Cardiac muscle cell (in vitro differentiated cells and primary cell): ENCODE measurements around the gene IL17D. TPM values are rescaled to one million over a fixed set of nuclear protein-coding genes. Genes with fewer than 3 reads are reported as not detected.
"Not testable (repeated sequence)": the region's sequence is repeated elsewhere in the genome, so short reads cannot be mapped to it uniquely, and the experiment has no call there.

Source experiments
- DNase-seq, 2 donors: peaks; one replicate each; pipeline versions ENCODE4 v3.0.0 to v3.0.0-alpha.2; 2010 to 2017; ENCODE audit warnings: low read depth in 1 of 2, low spot score in 1 of 2
- H3K27ac ChIP-seq: fragments of 200-600 bp; sonication (generic); 2 replicates; pipeline ENCODE4 v1.5.1; 2016
- H3K27me3 ChIP-seq: fragments of 200-600 bp; sonication (generic); 2 replicates; pipeline ENCODE4 v1.6.0; 2016; ENCODE audit warnings: control low read depth
- H3K36me3 ChIP-seq: fragments of 200-600 bp; sonication (generic); 2 replicates; pipeline ENCODE4 v1.5.1; 2016; ENCODE audit warnings: control low read depth
- H3K4me1 ChIP-seq: fragments of 200-600 bp; sonication (generic); 2 replicates; pipeline ENCODE4 v1.8.1; 2017; ENCODE audit warnings: low read depth, mild to moderate bottlenecking, mixed run types
- H3K4me3 ChIP-seq: fragments of 200-600 bp; sonication (generic); 2 replicates; pipeline ENCODE4 v1.5.1; 2016; ENCODE audit warnings: mild to moderate bottlenecking
- H3K9me3 ChIP-seq: fragments of 200-600 bp; sonication (generic); 2 replicates; pipeline ENCODE4 v1.5.1; 2017; ENCODE audit warnings: low read depth, mild to moderate bottlenecking, control low read depth
- polyA plus RNA-seq: library from polyadenylated mRNA; unstranded; fragments of >200 nt; fragmentation: Nextera tagmentation; extraction: Ambion mirVana; gene quantifications from 2 replicates; pipeline ENCODE4 v1.2.1, GENCODE V29; 2016
- total RNA-seq: library from RNA; depleted of rRNA; stranded (reverse); fragments of >200 nt; gene quantifications from 2 replicates; pipeline ENCODE4 v1.2.3, GENCODE V29; 2016
- TF ChIP-seq, protein P1 (sequence below): IDR thresholded peaks from 2 replicates; pipeline ENCODE4 v1.5.1; 2012; ENCODE audit warnings: low read depth, mild to moderate bottlenecking, low read length

The IL17D gene
- total and polyA plus RNA-seq, 2 experiments from 2014 or later: 30.4 to 118 TPM

DNA sequence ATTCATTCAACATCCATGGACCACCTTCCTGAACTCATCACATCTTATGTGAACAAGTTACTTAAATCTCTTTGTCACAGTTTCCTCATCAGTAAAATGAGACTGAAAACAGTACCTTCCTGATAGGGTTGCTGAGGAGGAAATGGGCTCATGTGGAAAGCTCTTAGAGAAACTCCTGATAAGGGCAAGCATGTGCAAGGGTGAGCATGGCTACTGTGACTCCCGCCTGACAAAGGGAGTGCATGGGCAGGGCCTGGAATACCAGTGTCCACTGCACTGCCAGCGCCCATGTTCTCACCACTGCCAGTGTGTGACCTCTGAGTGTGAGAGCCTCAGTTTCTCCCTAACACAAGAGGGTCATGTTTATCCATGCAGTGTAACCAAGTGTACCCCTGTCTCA is 27.3 kb upstream of the IL17D start:
- Histone ChIP-seq H3K27ac (no peak overlapping the region), H3K4me1 (peaks cover 18% of the 10 kb centered on the region), H3K4me3 (no peak overlapping the region), H3K36me3 (no peaks in the 10 kb centered on the region), H3K9me3 (no peaks in the 10 kb centered on the region), H3K27me3 (no peaks in the 10 kb centered on the region)
- TF ChIP-seq, protein P1, sequence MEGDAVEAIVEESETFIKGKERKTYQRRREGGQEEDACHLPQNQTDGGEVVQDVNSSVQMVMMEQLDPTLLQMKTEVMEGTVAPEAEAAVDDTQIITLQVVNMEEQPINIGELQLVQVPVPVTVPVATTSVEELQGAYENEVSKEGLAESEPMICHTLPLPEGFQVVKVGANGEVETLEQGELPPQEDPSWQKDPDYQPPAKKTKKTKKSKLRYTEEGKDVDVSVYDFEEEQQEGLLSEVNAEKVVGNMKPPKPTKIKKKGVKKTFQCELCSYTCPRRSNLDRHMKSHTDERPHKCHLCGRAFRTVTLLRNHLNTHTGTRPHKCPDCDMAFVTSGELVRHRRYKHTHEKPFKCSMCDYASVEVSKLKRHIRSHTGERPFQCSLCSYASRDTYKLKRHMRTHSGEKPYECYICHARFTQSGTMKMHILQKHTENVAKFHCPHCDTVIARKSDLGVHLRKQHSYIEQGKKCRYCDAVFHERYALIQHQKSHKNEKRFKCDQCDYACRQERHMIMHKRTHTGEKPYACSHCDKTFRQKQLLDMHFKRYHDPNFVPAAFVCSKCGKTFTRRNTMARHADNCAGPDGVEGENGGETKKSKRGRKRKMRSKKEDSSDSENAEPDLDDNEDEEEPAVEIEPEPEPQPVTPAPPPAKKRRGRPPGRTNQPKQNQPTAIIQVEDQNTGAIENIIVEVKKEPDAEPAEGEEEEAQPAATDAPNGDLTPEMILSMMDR: no peak
- DNase-seq: no peak

DNA sequence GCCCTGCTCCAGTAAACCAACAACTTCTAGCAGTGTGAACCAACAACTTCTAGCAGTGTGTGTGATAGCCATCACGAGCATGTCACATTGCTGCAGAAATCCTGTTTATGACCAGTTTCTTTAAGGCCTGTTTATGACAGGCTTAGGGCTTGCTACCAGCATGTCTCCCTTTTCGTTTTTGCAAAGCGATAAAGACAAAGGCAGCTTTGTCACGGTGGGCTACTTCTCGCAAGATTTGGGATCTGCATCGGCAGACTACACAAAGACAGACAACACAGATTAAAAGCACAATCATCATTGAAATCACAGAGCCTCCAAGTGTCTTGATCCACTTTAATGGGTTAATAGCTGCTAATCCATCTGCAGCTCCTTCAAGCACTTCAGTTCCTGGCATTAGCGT is 24.9 kb upstream of the IL17D start:
- not testable (repeated sequence) for H3K9me3 ChIP-seq, H3K36me3 ChIP-seq, DNase-seq, H3K27ac ChIP-seq, H3K27me3 ChIP-seq, H3K4me3 ChIP-seq
- H3K4me1 ChIP-seq: peaks cover 18% of the 10 kb centered on the region

DNA sequence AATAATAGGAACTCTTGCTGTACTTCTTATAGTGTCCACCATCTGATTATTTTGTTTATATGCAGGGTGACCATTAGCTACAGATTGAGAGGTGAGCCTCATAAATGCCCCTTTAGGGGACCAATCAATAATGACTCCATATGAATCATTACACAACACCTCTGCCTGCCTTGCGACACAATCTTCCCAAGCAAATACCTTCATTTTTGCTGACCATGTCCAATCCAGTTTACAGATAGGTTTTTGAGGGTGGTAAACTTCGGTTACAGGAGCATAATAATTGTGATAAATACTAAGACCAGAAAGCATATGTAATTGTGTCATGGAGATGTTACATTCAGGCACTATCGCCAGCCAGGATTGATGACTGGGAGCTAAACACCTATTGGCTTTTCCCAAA is 23.6 kb upstream of the IL17D start:
- H3K9me3 ChIP-seq: no peaks in the 10 kb centered on the region
- TF ChIP-seq, protein P1: no peak
- H3K27me3 ChIP-seq: no peaks in the 10 kb centered on the region
- peaks cover 18% of the 10 kb centered on the region for H3K4me1 ChIP-seq
- no peak overlapping the region for H3K4me3 ChIP-seq
- DNase-seq: no peak
- H3K27ac ChIP-seq: no peak overlapping the region
- no peaks in the 10 kb centered on the region for H3K36me3 ChIP-seq

DNA sequence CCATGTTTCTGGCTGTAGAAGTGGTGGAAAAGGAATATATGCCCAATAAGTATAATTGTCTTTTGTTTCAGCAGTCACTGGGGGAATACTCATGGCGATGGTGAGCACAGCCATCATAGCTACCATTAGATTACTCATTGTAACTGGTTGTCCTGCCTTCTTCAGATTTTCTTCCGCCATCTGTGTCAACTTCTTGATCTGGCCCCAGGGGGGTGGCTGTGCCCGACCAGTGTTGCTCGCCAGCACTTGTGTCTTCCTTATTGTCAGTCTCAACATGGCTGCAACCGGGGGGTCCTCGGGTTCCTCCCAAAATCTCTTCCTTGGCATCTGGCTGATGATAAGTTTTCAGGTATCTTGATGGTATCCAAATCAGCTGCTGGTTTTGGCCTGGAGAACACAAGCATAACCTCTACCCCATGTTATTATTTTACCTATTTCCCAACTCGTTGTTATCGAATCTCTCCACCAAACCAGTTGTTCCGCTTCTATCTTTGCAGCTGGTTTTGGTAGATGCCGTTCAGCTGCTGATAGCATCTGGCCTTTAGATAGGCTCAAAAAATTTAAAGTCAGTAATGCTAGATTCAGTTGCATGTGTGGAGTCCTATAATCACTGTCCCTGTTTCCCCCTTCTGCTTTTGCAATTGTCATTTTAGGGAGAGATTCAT is 23.0 kb upstream of the IL17D start:
- H3K36me3 ChIP-seq: no peaks in the 10 kb centered on the region
- no peaks in the 10 kb centered on the region for H3K9me3 ChIP-seq
- DNase-seq: no peak

DNA sequence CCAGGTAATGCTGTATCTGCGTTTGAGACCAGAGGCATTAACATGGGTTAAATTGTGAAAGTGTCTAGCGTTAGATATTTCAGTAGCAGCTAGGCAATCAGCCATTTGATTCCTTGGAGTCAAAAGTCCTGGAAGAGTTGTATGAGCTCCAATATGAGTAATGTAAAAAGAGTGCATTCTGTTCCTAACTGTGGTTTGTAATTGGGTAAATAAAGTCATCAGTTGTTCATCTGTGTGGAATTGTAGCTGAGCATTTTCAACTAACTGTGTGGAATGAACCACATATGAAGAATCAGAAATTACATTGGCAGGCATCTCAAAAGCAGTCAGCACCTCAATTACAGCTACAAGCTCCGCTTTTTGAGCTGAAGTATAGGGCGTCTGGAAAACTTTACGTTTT is 22.0 kb upstream of the IL17D start:
- not testable (repeated sequence) for H3K27me3 ChIP-seq, H3K36me3 ChIP-seq, H3K9me3 ChIP-seq, H3K4me3 ChIP-seq, H3K27ac ChIP-seq
- H3K4me1 ChIP-seq: peaks cover 18% of the 10 kb centered on the region
- peak in 1 of 2 donors; percentile 70 for DNase-seq

More for the DNA sequence above, 23.0 kb upstream of the IL17D start:
- H3K4me3 ChIP-seq: no peak overlapping the region
- peaks cover 18% of the 10 kb centered on the region for H3K4me1 ChIP-seq
- H3K27me3 ChIP-seq: no peaks in the 10 kb centered on the region
- H3K27ac ChIP-seq: no peak overlapping the region
- TF ChIP-seq, protein P1: no peak

DNA sequence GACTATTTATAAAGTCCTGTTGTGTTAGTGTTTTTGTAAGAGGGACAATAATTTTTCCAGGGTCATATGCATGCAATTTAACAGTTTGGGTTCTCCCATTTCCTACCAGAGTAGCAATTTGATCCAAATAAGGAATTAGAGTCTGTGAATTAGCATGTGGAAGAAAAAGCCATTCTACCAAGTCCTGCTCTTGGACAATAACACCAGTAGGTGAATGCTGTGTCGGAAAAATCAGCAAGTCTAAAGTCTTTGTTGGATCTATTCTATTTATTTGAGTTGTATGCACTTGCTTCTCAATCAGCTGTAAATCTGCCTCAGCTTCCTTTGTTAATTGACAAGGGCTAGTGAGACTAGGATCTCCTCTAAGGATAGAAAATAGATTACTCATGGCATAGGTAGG is 21.4 kb upstream of the IL17D start:
- H3K9me3 ChIP-seq: no peaks in the 10 kb centered on the region
- no peaks in the 10 kb centered on the region for H3K36me3 ChIP-seq
- no peaks in the 10 kb centered on the region for H3K27me3 ChIP-seq
- H3K4me1 ChIP-seq: peaks cover 17% of the 10 kb centered on the region
- TF ChIP-seq, protein P1: no peak
- no peak overlapping the region for H3K4me3 ChIP-seq
- no peak for DNase-seq
- H3K27ac ChIP-seq: no peak overlapping the region
